Measurements from ENCODE around the gene ITGA1.

- TF ChIP-seq CTCF (conservative IDR thresholded peaks at IDR 0.05; ENCODE audit: low read length) (no peak), EZH2phosphoT487 (IDR thresholded peaks at IDR 0.05; ENCODE audit: borderline replicate concordance) (no peak)
Measured at GRCh38 chr5:52895075-52895474, 107.4 kb downstream of the ITGA1 start.

Measured in Loucy (cell line).